Stimulated activated naive B cell treated with anti-CD40 and anti-IgM and Interleukin-4, amounts not matched to agents 10 μg/mL and 1 μg/mL and 100 μg/mL, for 72 hours (primary cell): ENCODE results near the gene EPAS1.

ENCODE experiments used
- ATAC-seq, 2 donors: fragments of 150-1000 bp; cut with Tn5 transposase; replicated peaks; 2 replicates each; pipeline ENCODE4 v1.10.0; 2021; ENCODE audit warnings: moderate library complexity in 1 of 2
- DNase-seq: peaks from one replicate; pipeline ENCODE4 v3.0.0; 2021
- H3K27ac Mint-ChIP-seq: one replicate; pipeline ENCODE4 v1.8.0; 2022; ENCODE audit warnings: mild to moderate bottlenecking, mixed read lengths
- H3K27me3 Mint-ChIP-seq, 2 donors: one replicate each; pipeline ENCODE4 v1.8.0; 2022; ENCODE audit warnings: mixed read lengths in 2 of 2
- H3K36me3 Mint-ChIP-seq, 2 donors: one replicate each; pipeline ENCODE4 v1.8.0; 2022; ENCODE audit warnings: mixed read lengths in 2 of 2, mild to moderate bottlenecking in 1 of 2
- H3K4me1 Mint-ChIP-seq, 2 donors: one replicate each; pipeline ENCODE4 v1.8.0; 2022; ENCODE audit warnings: mixed read lengths in 2 of 2, mild to moderate bottlenecking in 1 of 2
- H3K4me3 Mint-ChIP-seq, 2 donors: one replicate each; pipeline ENCODE4 v1.8.0; 2022; ENCODE audit warnings: mild to moderate bottlenecking in 2 of 2, mixed read lengths in 2 of 2, moderate library complexity in 1 of 2
- H3K9me3 Mint-ChIP-seq, 2 donors: one replicate each; pipeline ENCODE4 v1.8.0; 2022; ENCODE audit warnings: mixed read lengths in 2 of 2, mild to moderate bottlenecking in 1 of 2

Gene EPAS1

GRCh38 chr2:46340740-46341420 is 43.7 kb downstream of the EPAS1 start:
- DNase-seq (no peak), ATAC-seq (no peak)
- no peaks in the 10 kb centered on the region for H3K9me3 Mint-ChIP-seq
- H3K4me1 Mint-ChIP-seq: no peaks in the 10 kb centered on the region
- no peak overlapping the region for H3K4me3 Mint-ChIP-seq
- no peak overlapping the region for H3K27ac Mint-ChIP-seq
- H3K27me3 Mint-ChIP-seq: peaks cover 4 to 14% of the 10 kb centered on the region in 2 donors
- H3K36me3 Mint-ChIP-seq: no peaks in the 10 kb centered on the region

GRCh38 chr2:46342566-46343315 is 45.5 kb downstream of the EPAS1 start:
- H3K4me3 Mint-ChIP-seq: no peak overlapping the region
- no peaks in the 10 kb centered on the region for H3K36me3 Mint-ChIP-seq
- H3K9me3 Mint-ChIP-seq: no peaks in the 10 kb centered on the region
- H3K27ac Mint-ChIP-seq: no peak overlapping the region
- H3K27me3 Mint-ChIP-seq: peaks cover 7 to 8% of the 10 kb centered on the region in 2 donors
- no peak for DNase-seq
- ATAC-seq: no peak
- no peaks in the 10 kb centered on the region for H3K4me1 Mint-ChIP-seq

GRCh38 chr2:46344706-46345105 is 47.5 kb downstream of the EPAS1 start:
- no peak overlapping the region for H3K27ac Mint-ChIP-seq
- H3K9me3 Mint-ChIP-seq: no peaks in the 10 kb centered on the region
- DNase-seq (no peak), ATAC-seq (no peak)
- no peaks in the 10 kb centered on the region for H3K4me1 Mint-ChIP-seq
- peaks cover 7 to 12% of the 10 kb centered on the region in 2 donors for H3K27me3 Mint-ChIP-seq
- no peaks in the 10 kb centered on the region for H3K36me3 Mint-ChIP-seq
- no peak overlapping the region for H3K4me3 Mint-ChIP-seq

- peaks cover 7 to 16% of the 10 kb centered on the region in 2 donors for H3K27me3 Mint-ChIP-seq
- no peak for ATAC-seq
- peaks cover 5 to 6% of the 10 kb centered on the region in 2 donors for H3K4me1 Mint-ChIP-seq
- H3K9me3 Mint-ChIP-seq: no peaks in the 10 kb centered on the region
- no peak overlapping the region for H3K27ac Mint-ChIP-seq
- DNase-seq: no peak
- H3K36me3 Mint-ChIP-seq: no peaks in the 10 kb centered on the region
- H3K4me3 Mint-ChIP-seq: no peak overlapping the region
These were observed 48.6 kb downstream of the EPAS1 start for GRCh38 chr2:46345775-46346174.

GRCh38 chr2:46346719-46347118 is 49.5 kb downstream of the EPAS1 start:
- DNase-seq (no peak), ATAC-seq (no peak)
- H3K4me1 Mint-ChIP-seq: peaks cover 14 to 16% of the 10 kb centered on the region in 2 donors
- peaks cover 13 to 19% of the 10 kb centered on the region in 2 donors for H3K27me3 Mint-ChIP-seq
- H3K27ac Mint-ChIP-seq: no peak overlapping the region
- no peaks in the 10 kb centered on the region for H3K36me3 Mint-ChIP-seq
- no peaks in the 10 kb centered on the region for H3K9me3 Mint-ChIP-seq
- H3K4me3 Mint-ChIP-seq: no peak overlapping the region

GRCh38 chr2:46347648-46348280 is 50.6 kb downstream of the EPAS1 start:
- peaks cover 7 to 23% of the 10 kb centered on the region in 2 donors for H3K27me3 Mint-ChIP-seq
- no peak overlapping the region for H3K4me3 Mint-ChIP-seq
- DNase-seq: no peak
- no peaks in the 10 kb centered on the region for H3K36me3 Mint-ChIP-seq
- H3K4me1 Mint-ChIP-seq: peaks cover 19 to 25% of the 10 kb centered on the region in 2 donors
- H3K27ac Mint-ChIP-seq: no peak overlapping the region
- H3K9me3 Mint-ChIP-seq: no peaks in the 10 kb centered on the region
- no peak for ATAC-seq

GRCh38 chr2:46349115-46349547 is 51.9 kb downstream of the EPAS1 start:
- no peak for ATAC-seq
- peaks cover 6 to 23% of the 10 kb centered on the region in 2 donors for H3K27me3 Mint-ChIP-seq
- no peak overlapping the region for H3K27ac Mint-ChIP-seq
- peaks cover 19 to 25% of the 10 kb centered on the region in 2 donors for H3K4me1 Mint-ChIP-seq
- no peak overlapping the region for H3K4me3 Mint-ChIP-seq
- no peaks in the 10 kb centered on the region for H3K36me3 Mint-ChIP-seq
- no peaks in the 10 kb centered on the region for H3K9me3 Mint-ChIP-seq
- DNase-seq: no peak

GRCh38 chr2:46350029-46350689 is 53.0 kb downstream of the EPAS1 start:
- Mint-ChIP-seq H3K9me3 (no peaks in the 10 kb centered on the region), H3K27ac (no peak overlapping the region), H3K4me3 (no peak overlapping the region), H3K27me3 (peaks cover 6 to 18% of the 10 kb centered on the region in 2 donors), H3K4me1 (peaks cover 19 to 25% of the 10 kb centered on the region in 2 donors), H3K36me3 (no peaks in the 10 kb centered on the region)
- no peak for DNase-seq
- no peak for ATAC-seq

- peak; percentile 50 to 53 for ATAC-seq
- no peak for DNase-seq
- no peaks in the 10 kb centered on the region for H3K36me3 Mint-ChIP-seq
- H3K27me3 Mint-ChIP-seq: peaks cover 6 to 18% of the 10 kb centered on the region in 2 donors
- peak overlapping the region; percentile 75 to 77 for H3K4me3 Mint-ChIP-seq
- peaks cover 19 to 25% of the 10 kb centered on the region in 2 donors for H3K4me1 Mint-ChIP-seq
- H3K9me3 Mint-ChIP-seq: no peaks in the 10 kb centered on the region
- no peak overlapping the region for H3K27ac Mint-ChIP-seq
These were observed 54.0 kb downstream of the EPAS1 start for GRCh38 chr2:46351098-46351749.

GRCh38 chr2:46351750-46352138 is 54.5 kb downstream of the EPAS1 start:
- peaks cover 19 to 25% of the 10 kb centered on the region in 2 donors for H3K4me1 Mint-ChIP-seq
- DNase-seq: peak; percentile 31
- H3K9me3 Mint-ChIP-seq: no peaks in the 10 kb centered on the region
- peak overlapping the region; percentile 75 to 77 for H3K4me3 Mint-ChIP-seq
- ATAC-seq: peak; percentile 88 to 89
- H3K27ac Mint-ChIP-seq: peak overlapping the region; percentile 47
- H3K27me3 Mint-ChIP-seq: peaks cover 6 to 18% of the 10 kb centered on the region in 2 donors
- no peaks in the 10 kb centered on the region for H3K36me3 Mint-ChIP-seq

GRCh38 chr2:46352621-46353020 is 55.4 kb downstream of the EPAS1 start:
- Mint-ChIP-seq H3K9me3 (no peaks in the 10 kb centered on the region), H3K4me3 (peak overlapping the region; percentile 75 to 77), H3K27ac (no peak overlapping the region), H3K4me1 (peaks cover 19 to 25% of the 10 kb centered on the region in 2 donors), H3K27me3 (peaks cover 6 to 16% of the 10 kb centered on the region in 2 donors), H3K36me3 (no peaks in the 10 kb centered on the region)
- ATAC-seq: no peak
- no peak for DNase-seq

- Mint-ChIP-seq H3K9me3 (no peaks in the 10 kb centered on the region), H3K27ac (no peak overlapping the region), H3K27me3 (peaks cover 6 to 11% of the 10 kb centered on the region in 2 donors), H3K4me3 (no peak overlapping the region), H3K4me1 (peaks cover 19 to 25% of the 10 kb centered on the region in 2 donors), H3K36me3 (no peaks in the 10 kb centered on the region)
- DNase-seq (no peak), ATAC-seq (no peak)
These were observed 56.3 kb downstream of the EPAS1 start for GRCh38 chr2:46353509-46353908.

GRCh38 chr2:46355756-46356155 is 58.5 kb downstream of the EPAS1 start:
- H3K27ac Mint-ChIP-seq: no peak overlapping the region
- H3K27me3 Mint-ChIP-seq: peaks cover 6 to 7% of the 10 kb centered on the region in 2 donors
- ATAC-seq: no peak
- peaks cover 15 to 19% of the 10 kb centered on the region in 2 donors for H3K4me1 Mint-ChIP-seq
- no peaks in the 10 kb centered on the region for H3K36me3 Mint-ChIP-seq
- DNase-seq: no peak
- H3K9me3 Mint-ChIP-seq: no peaks in the 10 kb centered on the region
- H3K4me3 Mint-ChIP-seq: no peak overlapping the region

GRCh38 chr2:46356991-46357390 is 59.8 kb downstream of the EPAS1 start:
- peaks cover 4 to 7% of the 10 kb centered on the region in 2 donors for H3K4me1 Mint-ChIP-seq
- H3K27me3 Mint-ChIP-seq: peaks cover 0 to 4% of the 10 kb centered on the region in 2 donors
- no peak overlapping the region for H3K27ac Mint-ChIP-seq
- no peaks in the 10 kb centered on the region for H3K9me3 Mint-ChIP-seq
- ATAC-seq (no peak), DNase-seq (no peak)
- H3K4me3 Mint-ChIP-seq: no peak overlapping the region
- no peaks in the 10 kb centered on the region for H3K36me3 Mint-ChIP-seq
